HFF-Myc (cell line): Measurements from ENCODE around the gene PRSS12.

ENCODE experiments used
- DNase-seq: peaks from one replicate; pipeline ENCODE4 v3.0.0-alpha.2; 2011; ENCODE audit warnings: low read depth; ENCODE audit errors: extremely low read depth
- H3K4me3 ChIP-seq: replicated peaks from 2 replicates; pipeline ENCODE4 v1.5.1; 2011; ENCODE audit warnings: low read depth, mild to moderate bottlenecking, control low read depth, low read length
- CTCF ChIP-seq: IDR thresholded peaks from 2 replicates; pipeline ENCODE4 v1.5.1; 2012; ENCODE audit warnings: mild to moderate bottlenecking, low read depth, low read length, control low read depth; ENCODE audit errors: missing control alignments

Gene PRSS12

GRCh38 chr4:118338981-118339765 is 13.6 kb downstream of the PRSS12 start:
- DNase-seq, result no peak
- no peak for TF ChIP-seq CTCF
- H3K4me3 ChIP-seq, result no peak overlapping the region

- no peak for DNase-seq
- no peak overlapping the region for H3K4me3 ChIP-seq
- no peak for TF ChIP-seq CTCF
Observed at GRCh38 chr4:118338518-118338917, 14.3 kb downstream of the PRSS12 start.

- no peak for TF ChIP-seq CTCF
Observed at GRCh38 chr4:118337954-118338353, 14.8 kb downstream of the PRSS12 start.

GRCh38 chr4:118335774-118336173 is 17.0 kb downstream of the PRSS12 start:
- no peak overlapping the region for H3K4me3 ChIP-seq
- no peak for TF ChIP-seq CTCF
- DNase-seq, result no peak

More at GRCh38 chr4:118337954-118338353, 14.8 kb downstream of the PRSS12 start:
- no peak for DNase-seq
- no peak overlapping the region for H3K4me3 ChIP-seq

GRCh38 chr4:118335324-118335723 is 17.5 kb downstream of the PRSS12 start:
- DNase-seq, result no peak
- H3K4me3 ChIP-seq, result no peak overlapping the region
- no peak for TF ChIP-seq CTCF

- TF ChIP-seq CTCF, result no peak
- no peak overlapping the region for H3K4me3 ChIP-seq
- DNase-seq, result no peak
Observed at GRCh38 chr4:118331352-118331751, 21.5 kb downstream of the PRSS12 start.

- H3K4me3 ChIP-seq, result no peak overlapping the region
- no peak for TF ChIP-seq CTCF
- DNase-seq, result no peak
Observed at GRCh38 chr4:118329849-118330248, 23.0 kb downstream of the PRSS12 start.
